DOHH2 (cell line): ENCODE measurements around the gene CTNNA2.

Experiments
- H3F3A ChIP-seq: fragments of 200-600 bp; sonication (generic), shearing (Covaris generic); 2 replicates; pipeline ENCODE4 v1.6.0; 2016; ENCODE audit warnings: antibody characterized with exemption, mild to moderate bottlenecking; ENCODE audit not compliant: control insufficient read depth, insufficient read depth
- H3K27ac ChIP-seq: fragments of 200-600 bp; sonication (generic); 2 replicates; pipeline ENCODE4 v1.5.1; 2014; ENCODE audit warnings: low read depth, mild to moderate bottlenecking, low read length, moderate library complexity
- H3K27me3 ChIP-seq: fragments of 200-600 bp; sonication (generic); 2 replicates; pipeline ENCODE4 v1.6.1; 2014; ENCODE audit warnings: mild to moderate bottlenecking, low read length, mixed read lengths; ENCODE audit not compliant: control insufficient read depth
- H3K36me3 ChIP-seq: fragments of 200-600 bp; sonication (generic); 2 replicates; pipeline ENCODE4 v1.6.1; 2014; ENCODE audit warnings: mild to moderate bottlenecking, low read length, moderate library complexity, mixed read lengths; ENCODE audit not compliant: control insufficient read depth
- H3K4me1 ChIP-seq: fragments of 200-600 bp; sonication (generic); 2 replicates; pipeline ENCODE4 v1.6.1; 2014; ENCODE audit warnings: mild to moderate bottlenecking, low read length, mixed read lengths; ENCODE audit not compliant: control insufficient read depth
- H3K4me2 ChIP-seq: fragments of 200-600 bp; sonication (generic); 2 replicates; pipeline ENCODE4 v1.6.0; 2014; ENCODE audit warnings: mild to moderate bottlenecking, low read length, moderate library complexity
- H3K4me3 ChIP-seq: fragments of 200-600 bp; sonication (generic); 2 replicates; pipeline ENCODE4 v1.5.1; 2014; ENCODE audit warnings: mild to moderate bottlenecking, low read length, mixed read lengths
- H3K79me2 ChIP-seq: fragments of 200-600 bp; sonication (generic); 2 replicates; pipeline ENCODE4 v1.6.1; 2014; ENCODE audit warnings: mild to moderate bottlenecking, low read length, mixed read lengths; ENCODE audit not compliant: control insufficient read depth
- H3K9me2 ChIP-seq: fragments of 200-600 bp; sonication (generic); replicated peaks from 2 replicates; pipeline ENCODE4 v1.6.1; 2014; ENCODE audit warnings: mild to moderate bottlenecking, low read length, mixed read lengths; ENCODE audit not compliant: control insufficient read depth
- H3K9me3 ChIP-seq: fragments of 200-600 bp; sonication (generic); 2 replicates; pipeline ENCODE4 v1.6.1; 2014; ENCODE audit warnings: antibody characterized with exemption, low read length, mixed read lengths; ENCODE audit not compliant: control insufficient read depth, insufficient read depth
- H4K20me1 ChIP-seq: fragments of 200-600 bp; sonication (generic); 2 replicates; pipeline ENCODE4 v1.6.0; 2014; ENCODE audit warnings: low read depth, mild to moderate bottlenecking, antibody characterized with exemption, low read length, moderate library complexity; ENCODE audit not compliant: control insufficient read depth, insufficient read depth
- CTCF ChIP-seq: fragments of 200-600 bp; sonication (generic); IDR thresholded peaks from one replicate; pipeline ENCODE4 v1.5.1; 2014; ENCODE audit warnings: antibody characterized with exemption, mild to moderate bottlenecking, low read depth, low read length; ENCODE audit not compliant: poor library complexity, severe bottlenecking
- EZH2phosphoT487 ChIP-seq: fragments of 200-600 bp; sonication (generic); IDR thresholded peaks from 2 replicates; pipeline ENCODE4 v1.6.1; 2017; ENCODE audit warnings: borderline replicate concordance, mild to moderate bottlenecking, antibody characterized with exemption, low read length, moderate library complexity, mixed read lengths

Gene CTNNA2

GRCh38 chr2:80642465-80642864 lies 1129.6 kb downstream of the CTNNA2 start:
- H3K79me2 ChIP-seq = no peaks in the 10 kb centered on the region
- no peak overlapping the region for H3K27ac ChIP-seq
- H4K20me1 ChIP-seq = no peaks in the 10 kb centered on the region
- H3K9me2 ChIP-seq = no peaks in the 10 kb centered on the region
- no peaks in the 10 kb centered on the region for H3F3A ChIP-seq
- H3K36me3 ChIP-seq = no peaks in the 10 kb centered on the region
- H3K4me2 ChIP-seq = no peak overlapping the region
- H3K27me3 ChIP-seq = no peaks in the 10 kb centered on the region
- no peaks in the 10 kb centered on the region for H3K4me1 ChIP-seq
- no peaks in the 10 kb centered on the region for H3K9me3 ChIP-seq
- TF ChIP-seq EZH2phosphoT487 (no peak), CTCF (no peak)
- H3K4me3 ChIP-seq = no peak overlapping the region

DNA sequence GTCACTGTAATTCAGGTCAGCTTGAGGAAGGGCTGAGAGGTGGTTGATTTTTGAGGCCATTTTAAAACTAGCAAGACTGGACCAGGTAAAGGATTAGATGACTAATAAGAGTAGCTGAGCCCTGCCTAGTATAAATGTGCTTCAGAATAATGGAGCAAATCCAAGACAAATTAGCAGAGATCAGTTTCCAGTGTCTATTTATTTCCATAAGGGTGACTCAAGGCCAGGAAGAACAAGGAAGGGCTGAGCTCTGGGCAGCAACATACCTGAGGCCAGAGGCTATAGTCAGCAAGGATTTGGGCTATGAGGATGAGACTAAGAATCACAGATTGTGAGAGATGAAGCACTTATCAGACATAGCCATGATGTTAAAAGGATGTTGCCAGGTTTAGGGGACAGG lies 1130.7 kb downstream of the CTNNA2 start:
- Histone ChIP-seq H3K9me3 (no peaks in the 10 kb centered on the region), H3K4me2 (no peak overlapping the region), H3K4me3 (no peak overlapping the region), H3K27me3 (no peaks in the 10 kb centered on the region), H3K4me1 (no peaks in the 10 kb centered on the region), H3F3A (no peaks in the 10 kb centered on the region), H4K20me1 (no peaks in the 10 kb centered on the region), H3K27ac (no peak overlapping the region), H3K36me3 (no peaks in the 10 kb centered on the region), H3K9me2 (no peaks in the 10 kb centered on the region), H3K79me2 (no peaks in the 10 kb centered on the region)
- TF ChIP-seq CTCF (no peak), EZH2phosphoT487 (no peak)

GRCh38 chr2:80651435-80651834 lies 1138.6 kb downstream of the CTNNA2 start:
- Histone ChIP-seq H3K4me3 (no peak overlapping the region), H3K9me3 (0 out of 2 replicates have a peak, but pooled peaks cover 3% of the 10 kb centered on the region), H3F3A (no peaks in the 10 kb centered on the region), H3K79me2 (no peaks in the 10 kb centered on the region), H3K4me2 (no peak overlapping the region), H3K9me2 (no peaks in the 10 kb centered on the region), H4K20me1 (no peaks in the 10 kb centered on the region), H3K4me1 (no peaks in the 10 kb centered on the region), H3K27ac (no peak overlapping the region), H3K27me3 (no peaks in the 10 kb centered on the region), H3K36me3 (no peaks in the 10 kb centered on the region)
- TF ChIP-seq EZH2phosphoT487 = no peak
- no peak for TF ChIP-seq CTCF

GRCh38 chr2:80655265-80655664 lies 1142.4 kb downstream of the CTNNA2 start:
- no peak for TF ChIP-seq EZH2phosphoT487
- TF ChIP-seq CTCF = no peak
- no peaks in the 10 kb centered on the region for H3K79me2 ChIP-seq

More at GRCh38 chr2:80655265-80655664, 1142.4 kb downstream of the CTNNA2 start:
- Histone ChIP-seq H3K4me3 (no peak overlapping the region), H3K36me3 (no peaks in the 10 kb centered on the region), H3F3A (no peaks in the 10 kb centered on the region), H3K27ac (no peak overlapping the region), H4K20me1 (no peaks in the 10 kb centered on the region), H3K4me1 (no peaks in the 10 kb centered on the region), H3K9me2 (no peaks in the 10 kb centered on the region), H3K4me2 (no peak overlapping the region), H3K27me3 (no peaks in the 10 kb centered on the region), H3K9me3 (0 out of 2 replicates have a peak, but pooled peaks cover 3% of the 10 kb centered on the region)
